SK-N-DZ (cell line): ENCODE data around the gene MCMBP. TPM values are rescaled to one million over a fixed set of nuclear protein-coding genes. Genes with fewer than 3 reads are reported as not detected.
A peak's percentile ranks its signal among the peaks of the same experiment; 100 is the strongest.
"Not testable (repeated sequence)": the region's sequence is repeated elsewhere in the genome, so short reads cannot be mapped to it uniquely, and the experiment has no call there.

Experiments used
- DNase-seq: peaks from one replicate; pipeline ENCODE4 v3.0.0-alpha.2; 2015; ENCODE audit warnings: low spot score
- polyA plus RNA-seq, 2 experiments: library from polyadenylated mRNA; depleted of rRNA; stranded (reverse); fragments of >200 nt; gene quantifications; 2 replicates each; pipeline ENCODE4 v1.2.3, GENCODE V29; 2014

MCMBP gene, protein sequence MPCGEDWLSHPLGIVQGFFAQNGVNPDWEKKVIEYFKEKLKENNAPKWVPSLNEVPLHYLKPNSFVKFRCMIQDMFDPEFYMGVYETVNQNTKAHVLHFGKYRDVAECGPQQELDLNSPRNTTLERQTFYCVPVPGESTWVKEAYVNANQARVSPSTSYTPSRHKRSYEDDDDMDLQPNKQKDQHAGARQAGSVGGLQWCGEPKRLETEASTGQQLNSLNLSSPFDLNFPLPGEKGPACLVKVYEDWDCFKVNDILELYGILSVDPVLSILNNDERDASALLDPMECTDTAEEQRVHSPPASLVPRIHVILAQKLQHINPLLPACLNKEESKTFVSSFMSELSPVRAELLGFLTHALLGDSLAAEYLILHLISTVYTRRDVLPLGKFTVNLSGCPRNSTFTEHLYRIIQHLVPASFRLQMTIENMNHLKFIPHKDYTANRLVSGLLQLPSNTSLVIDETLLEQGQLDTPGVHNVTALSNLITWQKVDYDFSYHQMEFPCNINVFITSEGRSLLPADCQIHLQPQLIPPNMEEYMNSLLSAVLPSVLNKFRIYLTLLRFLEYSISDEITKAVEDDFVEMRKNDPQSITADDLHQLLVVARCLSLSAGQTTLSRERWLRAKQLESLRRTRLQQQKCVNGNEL
- 108 and 112 TPM in 2 replicates for polyA plus RNA-seq (2014; cell fraction: cytosol; rRNA removed)
- polyA plus RNA-seq (2014; cell fraction: nucleus; rRNA removed), result 75.5 and 79.2 TPM in 2 replicates

DNA sequence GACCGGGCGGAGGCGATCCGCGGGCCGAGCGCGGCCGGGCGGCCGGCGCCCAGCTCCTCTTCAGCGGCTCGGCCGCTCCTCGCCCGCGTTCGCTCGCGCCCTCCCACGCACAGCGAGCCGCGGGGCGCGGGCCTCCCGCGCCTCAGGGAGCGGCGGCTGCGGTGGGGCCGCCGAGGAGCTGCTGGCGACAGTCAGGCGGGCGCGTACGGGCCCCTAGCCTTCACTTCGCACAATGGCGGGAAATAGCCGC, at the start of gene MCMBP:
Gene MCMBP, minus strand, starts transcription at position 234 of the 250 bp plus-strand sequence. CDS start 259 bp downstream, outside the sequence.
- DNase-seq, result no peak

DNA sequence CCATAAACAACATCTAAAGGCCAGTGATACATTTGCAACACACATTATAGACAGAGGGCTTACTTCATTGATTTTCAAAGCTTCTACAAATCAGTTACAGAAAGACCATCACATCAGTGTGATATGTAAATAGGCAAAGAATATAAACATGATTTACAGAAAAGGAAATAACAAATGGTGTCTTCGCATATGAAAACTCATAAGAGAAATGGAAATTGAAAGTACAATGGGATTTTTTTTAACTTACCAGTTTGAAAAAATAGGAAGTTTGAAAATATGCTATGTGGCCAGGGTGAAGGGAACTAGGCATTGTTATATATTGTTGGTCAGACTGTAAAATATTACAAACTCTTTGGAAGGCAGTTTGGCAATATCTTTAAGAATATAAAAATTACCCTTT, 47.2 kb upstream of the MCMBP start:
- DNase-seq, result no peak

DNA sequence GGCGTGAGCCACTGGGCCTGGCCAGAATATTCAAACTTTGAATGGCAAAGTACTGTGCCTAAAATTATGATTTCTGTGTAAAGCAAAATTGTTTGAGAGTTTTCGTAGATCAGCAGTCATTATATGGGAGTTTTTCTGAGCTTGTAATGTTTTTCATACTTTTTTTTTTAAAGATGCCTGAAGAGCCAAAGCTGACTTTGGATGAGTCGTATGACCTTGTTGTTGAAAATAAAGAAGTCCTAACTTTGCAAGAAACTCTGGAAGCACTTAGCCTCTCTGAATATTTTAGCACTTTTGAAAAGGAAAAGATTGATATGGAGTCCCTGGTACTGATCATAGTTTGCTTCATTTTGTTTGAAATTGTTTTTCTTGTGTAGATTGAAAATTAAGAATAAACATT, 46.6 kb upstream of the MCMBP start:
- no peak for DNase-seq

DNA sequence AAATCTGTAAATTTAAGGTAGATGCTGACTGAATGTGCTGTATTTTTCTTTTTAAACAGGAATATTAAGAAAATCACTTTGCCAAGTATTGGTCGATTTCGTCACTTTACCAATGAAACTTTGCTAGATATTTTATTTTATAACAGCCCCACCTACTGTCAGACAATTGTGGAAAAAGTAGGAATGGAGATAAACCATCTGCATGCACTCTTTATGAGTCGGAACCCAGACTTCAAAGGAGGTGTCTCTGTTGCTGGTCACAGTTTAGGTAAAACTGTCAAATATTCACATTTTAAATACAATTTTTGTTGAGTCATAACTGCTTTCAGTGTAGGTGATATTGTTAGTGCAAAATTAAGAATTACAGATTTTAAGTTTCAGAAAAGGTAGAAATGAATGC, 45.1 kb upstream of the MCMBP start:
- DNase-seq, result no peak

DNA sequence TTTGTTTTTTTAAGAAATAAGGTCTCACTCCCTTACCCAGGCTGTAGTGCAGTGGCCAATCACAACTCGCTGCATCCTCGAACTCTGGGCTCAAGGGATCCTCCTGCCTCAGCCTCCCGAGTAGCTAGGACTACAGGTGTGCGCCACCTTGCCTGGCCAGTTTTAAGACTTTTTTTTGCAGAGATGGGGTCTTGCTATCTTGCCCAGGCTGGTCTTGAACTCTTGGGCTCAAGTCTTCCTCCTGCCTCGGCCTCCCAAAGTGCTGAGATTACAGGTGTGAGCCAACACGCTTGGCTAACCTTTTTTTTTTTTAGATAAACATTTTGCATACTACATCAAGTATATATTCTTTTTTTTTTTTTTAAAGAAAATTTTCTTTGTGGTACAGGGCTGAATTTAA, 38.0 kb upstream of the MCMBP start:
- DNase-seq, result no peak

DNA sequence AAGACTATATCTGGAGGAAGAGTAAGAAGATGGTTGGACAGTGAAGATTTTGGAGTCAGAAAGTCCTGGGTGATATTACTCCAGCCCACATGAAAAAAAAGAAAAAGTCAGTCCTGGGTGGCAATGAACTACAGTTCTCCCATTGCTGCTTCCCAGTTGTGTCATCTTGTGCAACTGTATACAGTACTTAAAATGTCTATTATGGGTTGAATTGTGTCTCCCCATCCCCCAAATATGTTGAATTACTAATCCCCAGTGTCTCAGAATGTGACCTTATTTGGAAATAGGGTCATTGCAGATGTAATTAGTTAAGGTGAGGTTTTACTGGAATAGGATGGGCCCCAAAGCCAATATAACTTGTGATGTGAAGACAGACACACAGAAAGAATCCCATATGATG, 35.5 kb upstream of the MCMBP start:
- no peak for DNase-seq

DNA sequence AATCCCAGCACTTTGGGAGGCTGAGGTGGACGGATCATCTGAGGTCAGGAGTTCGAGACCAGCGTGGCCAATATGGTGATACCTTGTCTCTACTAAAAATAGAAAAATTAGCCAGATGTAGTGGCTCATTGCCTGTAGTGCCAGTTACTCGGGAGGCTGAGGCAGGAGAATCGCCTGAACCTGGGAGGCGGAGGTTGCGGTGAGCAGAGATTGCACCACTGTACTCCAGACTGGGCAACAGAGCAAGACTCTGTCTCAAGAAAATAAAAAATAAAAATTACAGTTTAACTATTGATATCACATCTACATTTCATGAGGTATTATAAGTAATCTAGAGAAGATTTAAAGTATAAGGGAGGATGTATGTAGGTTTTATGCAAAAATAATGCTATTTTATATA, 35.1 kb upstream of the MCMBP start:
- DNase-seq, result not testable (repeated sequence)

DNA sequence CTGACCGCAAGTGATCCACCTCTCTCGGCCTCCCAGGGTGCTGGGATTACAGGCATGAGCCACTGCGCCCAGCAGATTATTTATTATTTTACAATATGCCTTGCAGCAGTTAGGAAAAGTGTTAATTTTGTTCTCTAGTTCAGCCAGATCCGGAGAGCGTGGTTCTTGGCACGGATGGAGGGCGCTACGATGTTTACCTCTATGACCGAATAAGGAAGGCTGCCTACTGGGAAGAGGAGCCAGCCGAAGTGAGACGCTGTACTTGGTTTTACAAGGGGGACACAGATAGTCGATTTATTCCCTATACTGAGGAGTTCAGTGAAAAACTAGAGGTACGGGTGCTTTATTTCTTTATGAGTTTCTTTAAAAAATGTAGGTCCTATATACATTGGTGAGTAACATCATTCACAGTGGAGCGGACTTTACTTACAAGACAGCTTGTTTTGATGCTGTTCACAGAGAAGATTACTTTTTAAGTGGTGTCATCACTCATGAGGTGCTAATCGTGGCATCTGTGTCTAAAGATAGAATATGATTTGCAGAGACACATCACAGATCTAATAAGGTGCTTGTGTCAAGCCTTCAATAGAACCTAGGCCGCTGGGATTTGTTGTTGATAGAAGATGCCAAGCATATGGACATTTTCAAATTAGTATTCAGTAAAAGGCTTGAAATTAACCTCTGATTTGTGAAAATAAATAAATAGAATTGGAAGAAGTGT, 31.5 kb upstream of the MCMBP start:
- no peak for DNase-seq

DNA sequence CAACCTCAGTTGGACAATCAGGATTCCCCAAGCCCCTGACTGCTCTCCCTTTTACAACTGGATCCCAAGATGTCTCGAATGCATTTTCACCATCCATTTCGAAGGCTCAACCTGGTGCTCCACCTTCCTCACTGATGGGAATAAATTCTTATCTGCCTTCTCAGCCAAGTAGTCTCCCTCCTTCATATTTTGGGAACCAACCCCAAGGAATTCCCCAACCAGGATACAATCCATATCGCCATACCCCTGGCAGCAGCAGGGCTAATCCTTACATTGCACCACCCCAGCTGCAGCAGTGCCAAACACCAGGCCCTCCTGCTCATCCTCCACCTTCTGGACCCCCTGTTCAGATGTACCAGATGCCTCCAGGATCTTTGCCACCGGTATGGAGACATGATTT, 25.9 kb upstream of the MCMBP start:
- DNase-seq, result no peak

DNA sequence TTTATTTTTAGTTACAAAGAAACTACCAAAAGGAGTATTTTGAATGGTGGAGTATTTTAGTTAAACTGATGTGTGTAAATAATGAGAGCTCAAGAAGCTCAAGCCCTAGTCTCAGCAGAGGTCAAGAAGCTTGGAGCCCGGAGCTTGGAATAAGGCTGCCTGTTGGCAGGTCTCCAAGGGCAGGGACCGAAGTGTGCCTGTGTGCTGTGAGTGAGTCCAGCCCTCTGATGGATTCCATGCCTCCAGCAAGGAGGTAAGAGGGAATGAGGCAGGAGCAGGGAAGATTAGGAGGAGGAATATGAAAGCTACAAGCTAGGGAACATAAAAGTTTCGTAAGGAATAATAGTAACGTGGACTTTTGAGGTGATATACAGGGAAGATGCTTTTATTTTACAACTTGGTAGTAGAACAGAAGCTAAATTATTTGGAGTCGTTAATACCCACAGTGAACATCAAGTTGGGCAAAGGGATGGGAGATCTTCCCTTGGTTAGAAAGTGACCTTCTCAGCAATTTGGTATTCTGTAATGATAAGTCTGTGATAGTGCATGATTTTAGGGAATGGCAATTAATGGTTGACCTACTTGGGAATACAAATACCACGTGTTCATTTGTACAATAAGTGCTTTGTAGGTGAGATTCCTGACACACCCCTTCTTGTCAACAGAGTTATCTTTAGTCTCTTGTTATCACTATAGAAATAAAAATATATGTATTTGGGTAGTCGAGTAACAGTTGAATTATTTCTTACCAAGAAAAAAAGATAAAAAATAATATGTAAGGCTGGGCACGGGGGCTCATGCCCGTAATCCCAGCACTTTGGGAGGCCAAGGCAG, 24.5 kb upstream of the MCMBP start:
- no peak for DNase-seq

DNA sequence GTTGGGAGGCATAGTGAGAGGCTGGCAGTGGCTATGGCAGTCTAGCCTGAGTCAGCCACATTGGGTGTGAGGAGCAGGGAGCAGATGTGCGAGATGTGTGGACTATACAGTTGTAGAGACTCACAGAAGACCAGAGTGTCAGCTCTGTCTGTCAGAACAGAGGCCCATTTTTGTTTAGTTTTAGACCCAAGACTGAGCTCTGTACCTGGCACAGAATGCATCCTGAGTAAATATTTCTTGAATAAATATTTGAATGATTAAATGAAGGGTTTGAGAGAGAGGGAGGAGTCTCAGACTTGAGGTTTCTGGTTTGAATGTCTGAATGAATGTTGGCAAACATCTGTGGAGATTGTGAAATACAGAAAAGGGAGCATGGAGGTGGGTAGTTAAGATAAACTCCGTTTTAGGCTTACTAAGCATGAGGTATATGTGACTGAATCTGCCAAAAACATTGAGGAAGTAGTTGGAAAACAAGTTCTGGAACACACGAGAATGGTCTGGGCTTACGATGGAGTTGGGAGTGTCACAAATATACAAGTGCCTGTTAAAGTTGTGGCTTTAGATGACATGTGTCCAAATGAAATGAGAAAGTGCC, 23.5 kb upstream of the MCMBP start:
- DNase-seq, result no peak

DNA sequence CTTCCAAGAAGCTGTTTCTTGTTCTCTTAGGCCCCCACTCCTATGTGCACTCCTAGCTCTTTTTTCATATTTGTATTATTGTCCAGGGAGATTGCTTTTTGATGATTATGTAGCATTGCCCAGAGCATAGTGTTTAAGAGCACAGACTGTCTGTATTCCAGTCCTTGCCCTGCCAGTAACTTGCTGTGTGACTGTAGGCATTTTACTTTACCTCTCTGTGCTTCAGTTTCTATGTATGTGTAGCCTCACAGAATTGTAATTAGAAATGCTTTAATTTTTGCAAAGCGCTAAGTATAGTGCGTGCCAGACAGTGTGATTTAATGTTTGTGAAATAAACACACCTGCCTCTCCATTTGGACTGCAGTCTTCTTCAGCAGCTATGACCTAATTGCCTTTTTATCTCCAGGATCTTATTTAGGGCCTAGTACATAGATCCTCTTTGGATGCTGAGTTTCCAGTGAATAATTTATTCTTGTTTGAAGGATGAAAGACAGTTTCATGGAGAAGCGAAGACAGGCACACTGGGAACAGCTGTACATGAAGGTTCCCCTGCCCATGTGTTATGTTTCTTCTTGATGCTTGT, 21.3 kb upstream of the MCMBP start:
- DNase-seq, result no peak

DNA sequence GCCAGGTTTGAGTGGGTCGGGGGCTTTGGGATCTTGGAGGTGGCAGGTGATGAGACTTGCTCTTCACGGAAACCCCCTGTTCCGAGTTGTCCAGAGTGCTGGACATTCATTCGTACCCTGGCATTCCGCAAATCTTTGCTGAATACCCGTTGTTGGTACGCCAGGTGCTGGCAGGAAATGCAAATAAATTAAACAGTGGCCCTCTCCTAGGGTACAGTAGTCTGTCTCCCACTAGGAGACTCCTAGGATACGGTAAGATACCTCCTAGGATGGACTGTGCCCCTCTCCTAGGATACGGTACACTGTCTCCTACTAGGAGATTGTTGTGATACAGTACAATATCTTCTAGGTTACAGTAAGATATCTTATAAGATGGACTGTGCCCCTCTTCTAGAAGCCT, 20.4 kb upstream of the MCMBP start:
- DNase-seq, result no peak

DNA sequence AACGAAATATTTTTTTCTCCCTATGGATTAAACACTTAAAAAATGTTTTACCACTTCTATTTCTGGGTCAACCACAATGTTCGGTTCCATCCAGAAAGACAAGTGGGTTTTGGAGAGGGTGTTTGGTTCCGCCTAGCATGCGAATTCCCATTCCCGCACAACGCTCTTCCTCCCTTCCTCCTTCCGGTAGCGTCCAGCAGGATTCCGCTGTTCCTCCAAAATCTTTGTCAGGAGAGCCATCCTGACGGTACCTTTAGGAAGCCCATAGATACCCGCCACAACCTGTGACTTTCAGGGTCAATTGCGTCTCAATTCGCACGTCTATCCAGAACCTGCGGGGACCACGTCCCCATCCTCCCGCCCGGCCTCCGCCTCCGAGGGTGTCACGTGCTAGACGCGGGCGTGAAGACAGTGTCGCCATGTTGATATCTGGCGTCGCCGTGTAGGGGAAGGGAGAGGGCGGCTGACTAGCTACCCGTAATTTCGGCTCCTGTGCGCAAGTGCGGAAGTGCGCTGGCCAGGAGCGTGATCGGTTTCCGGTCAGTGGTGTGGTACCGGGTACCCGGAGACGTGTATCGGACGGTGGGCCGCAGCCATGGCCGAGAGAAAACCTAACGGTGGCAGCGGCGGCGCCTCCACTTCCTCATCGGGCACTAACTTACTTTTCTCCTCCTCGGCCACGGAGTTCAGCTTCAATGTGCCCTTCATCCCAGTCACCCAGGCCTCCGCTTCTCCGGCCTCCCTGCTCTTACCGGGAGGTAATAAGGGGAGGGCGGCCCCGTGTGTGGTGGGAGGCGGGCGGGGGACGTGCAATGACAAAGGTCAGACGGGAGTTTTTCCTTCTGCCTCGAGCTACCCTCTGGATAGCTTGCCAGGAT, 19.8 kb upstream of the MCMBP start, which contains the start of gene SEC23IP:
Gene SEC23IP, plus strand, starts transcription at position 543 of the 878 bp plus-strand sequence. Its CDS starts 53 bp downstream, at position 596.
- DNase-seq, result peak; percentile 97

DNA sequence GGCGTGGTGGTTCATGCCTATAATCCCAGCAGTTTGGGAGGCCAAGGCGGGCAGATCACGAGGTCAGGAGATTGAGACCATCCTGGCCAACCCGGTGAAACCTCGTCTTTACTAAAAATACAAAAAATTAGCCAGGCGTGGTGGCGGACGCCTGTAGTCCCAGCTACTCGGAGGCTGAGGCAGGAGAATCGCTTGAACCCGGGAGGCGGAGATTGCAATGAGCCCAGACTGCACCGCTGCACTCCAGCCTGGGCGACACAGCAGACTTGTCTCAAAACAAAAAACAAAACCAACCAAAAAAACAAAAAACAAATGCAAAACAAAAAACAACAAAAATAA, 19.2 kb upstream of the MCMBP start:
- DNase-seq, result not testable (repeated sequence)

DNA sequence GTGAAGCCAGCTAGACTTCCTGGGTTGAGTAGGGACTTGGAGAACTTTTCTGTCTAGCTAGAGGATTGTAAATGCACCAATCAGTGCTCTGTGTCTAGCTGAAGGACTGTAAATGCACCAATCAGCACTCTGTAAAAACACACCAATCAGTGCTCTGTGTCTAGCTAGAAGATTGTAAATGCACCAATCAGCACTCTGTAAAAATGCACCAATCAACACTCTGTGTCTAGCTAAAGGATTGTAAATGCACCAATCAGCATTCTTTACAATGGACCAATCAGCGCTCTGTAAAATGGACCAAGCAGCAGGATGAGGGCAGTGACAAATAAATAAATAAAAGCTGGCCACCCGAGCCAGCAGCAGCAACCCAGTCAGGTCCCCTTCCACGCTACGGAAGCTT, 17.7 kb upstream of the MCMBP start:
- DNase-seq, result not testable (repeated sequence)

DNA sequence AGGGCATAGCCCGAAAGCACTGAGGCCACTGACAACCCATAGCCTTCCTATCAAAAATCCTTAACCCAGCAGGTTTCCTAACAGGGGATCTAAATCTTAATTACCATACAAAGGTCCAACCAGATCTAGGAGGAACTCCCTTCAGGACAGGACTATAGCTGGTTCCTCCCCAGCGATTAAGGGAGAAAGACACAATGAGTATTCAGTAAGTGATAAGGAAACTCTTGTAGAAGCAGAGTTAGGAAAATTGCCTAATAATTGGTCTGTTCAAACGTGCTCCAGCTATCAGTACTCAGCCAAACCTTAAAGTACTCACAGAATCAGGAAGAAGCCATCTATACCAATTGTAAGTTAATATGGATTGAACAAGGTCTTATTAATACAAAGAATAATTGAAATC, 16.6 kb upstream of the MCMBP start:
- DNase-seq, result not testable (repeated sequence)

DNA sequence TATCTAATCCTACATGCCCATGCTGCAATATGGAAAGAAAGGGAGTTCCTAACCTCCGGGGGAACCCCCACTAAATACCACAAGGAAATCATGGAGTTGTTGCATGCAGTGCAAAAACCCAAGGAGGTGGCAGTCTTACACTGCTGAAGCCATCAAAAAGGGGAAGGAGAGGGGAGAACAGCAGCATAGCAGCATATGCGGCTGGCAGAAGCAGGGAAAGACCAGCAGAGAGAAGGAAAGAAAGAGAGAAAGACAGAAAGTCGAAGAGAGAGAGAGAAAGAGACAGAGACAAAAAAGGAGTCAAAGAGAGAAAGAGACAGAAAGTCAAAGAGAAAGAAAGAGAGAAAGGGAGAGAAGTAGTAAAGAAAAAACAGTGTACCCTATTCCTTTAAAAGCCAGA, 16.1 kb upstream of the MCMBP start:
- DNase-seq, result not testable (repeated sequence)

DNA sequence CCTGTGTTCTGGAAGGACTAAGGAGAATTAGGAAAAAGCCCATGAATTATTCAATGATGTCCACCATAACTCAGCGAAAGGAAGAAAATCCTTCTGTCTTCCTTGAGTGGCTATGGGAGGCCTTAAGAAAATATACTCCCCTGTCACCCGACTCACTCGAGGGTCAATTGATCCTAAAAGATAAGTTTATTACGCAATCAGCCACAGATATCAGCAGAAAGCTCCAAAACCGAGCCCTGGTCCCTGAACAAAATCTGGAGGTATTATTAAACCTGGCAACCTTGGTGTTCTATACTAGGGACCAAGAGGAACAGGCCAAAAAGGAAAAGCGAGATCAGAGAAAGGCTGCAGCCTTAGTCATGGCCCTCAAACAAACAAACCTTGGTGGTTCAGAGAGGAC, 13.4 kb upstream of the MCMBP start:
- not testable (repeated sequence) for DNase-seq
